Nephron progenitor cell (in vitro differentiated cells): ENCODE results near the gene SEC22C.

Experiments
- DNase-seq: peaks from one replicate; pipeline ENCODE4 v3.0.0; 2021
- H3K27ac Mint-ChIP-seq: 2 replicates; pipeline ENCODE4 v1.8.0; 2021; ENCODE audit warnings: mild to moderate bottlenecking, moderate library complexity, mixed read lengths
- H3K27me3 Mint-ChIP-seq: 2 replicates; pipeline ENCODE4 v1.8.0; 2021; ENCODE audit warnings: mild to moderate bottlenecking, low read depth, mixed read lengths; ENCODE audit not compliant: poor library complexity
- H3K36me3 Mint-ChIP-seq: 2 replicates; pipeline ENCODE4 v1.8.0; 2021; ENCODE audit warnings: low read depth, mixed read lengths
- H3K4me1 Mint-ChIP-seq: 2 replicates; pipeline ENCODE4 v1.8.0; 2021; ENCODE audit warnings: mixed read lengths
- H3K4me3 Mint-ChIP-seq: 2 replicates; pipeline ENCODE4 v1.8.0; 2021; ENCODE audit warnings: mild to moderate bottlenecking, moderate library complexity, mixed read lengths
- H3K9me3 Mint-ChIP-seq: 2 replicates; pipeline ENCODE4 v1.8.0; 2021; ENCODE audit warnings: mild to moderate bottlenecking, moderate library complexity, mixed read lengths
- TF ChIP-seq, protein P1 (sequence below): fragments of 200-600 bp; sonication (generic); IDR thresholded peaks from 2 replicates; pipeline ENCODE4 v1.5.0; 2021; ENCODE audit warnings: antibody characterized with exemption

The SEC22C gene

DNA sequence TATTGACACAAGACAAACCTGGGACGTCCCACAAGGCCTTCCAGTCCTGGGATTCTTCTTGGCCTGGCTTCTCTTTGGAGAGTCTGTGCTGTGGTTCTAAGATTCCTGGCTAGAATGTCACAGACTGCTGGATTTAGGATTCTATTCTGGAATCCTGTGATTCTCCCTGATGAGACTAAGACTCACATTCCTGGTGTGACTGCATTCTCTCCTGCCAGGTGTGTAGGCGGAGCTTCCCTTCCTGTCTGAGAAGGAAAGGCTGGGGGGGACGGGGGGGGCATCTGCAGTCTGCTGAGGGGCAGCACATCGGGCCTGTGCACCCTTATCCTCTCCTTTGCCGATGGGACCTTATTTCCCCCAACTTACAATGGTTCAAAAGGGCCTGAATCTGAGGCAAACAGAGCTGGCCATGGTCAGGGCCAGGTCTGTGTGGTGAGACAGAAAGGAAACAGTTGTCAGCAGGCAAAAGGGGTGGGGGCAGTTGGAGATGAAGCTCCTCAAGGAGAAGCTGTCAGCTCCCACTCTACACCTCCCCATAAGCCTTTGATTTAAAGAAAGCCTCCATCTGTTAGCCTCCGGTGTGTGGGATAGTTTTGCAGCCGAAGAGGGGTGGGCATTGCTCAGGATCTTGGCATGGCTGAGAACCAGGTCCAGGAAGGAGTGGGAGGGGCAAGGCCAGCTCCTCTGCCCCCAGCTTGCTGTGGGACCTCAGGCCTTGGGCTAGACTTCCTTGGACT lies 48.4 kb downstream of the SEC22C start:
- Mint-ChIP-seq H3K4me1 (no peaks in the 10 kb centered on the region), H3K4me3 (no peak overlapping the region), H3K27me3 (peaks cover 22% of the 10 kb centered on the region), H3K27ac (no peak overlapping the region), H3K36me3 (no peaks in the 10 kb centered on the region), H3K9me3 (no peaks in the 10 kb centered on the region)
- no peak for DNase-seq
- TF ChIP-seq, protein P1, sequence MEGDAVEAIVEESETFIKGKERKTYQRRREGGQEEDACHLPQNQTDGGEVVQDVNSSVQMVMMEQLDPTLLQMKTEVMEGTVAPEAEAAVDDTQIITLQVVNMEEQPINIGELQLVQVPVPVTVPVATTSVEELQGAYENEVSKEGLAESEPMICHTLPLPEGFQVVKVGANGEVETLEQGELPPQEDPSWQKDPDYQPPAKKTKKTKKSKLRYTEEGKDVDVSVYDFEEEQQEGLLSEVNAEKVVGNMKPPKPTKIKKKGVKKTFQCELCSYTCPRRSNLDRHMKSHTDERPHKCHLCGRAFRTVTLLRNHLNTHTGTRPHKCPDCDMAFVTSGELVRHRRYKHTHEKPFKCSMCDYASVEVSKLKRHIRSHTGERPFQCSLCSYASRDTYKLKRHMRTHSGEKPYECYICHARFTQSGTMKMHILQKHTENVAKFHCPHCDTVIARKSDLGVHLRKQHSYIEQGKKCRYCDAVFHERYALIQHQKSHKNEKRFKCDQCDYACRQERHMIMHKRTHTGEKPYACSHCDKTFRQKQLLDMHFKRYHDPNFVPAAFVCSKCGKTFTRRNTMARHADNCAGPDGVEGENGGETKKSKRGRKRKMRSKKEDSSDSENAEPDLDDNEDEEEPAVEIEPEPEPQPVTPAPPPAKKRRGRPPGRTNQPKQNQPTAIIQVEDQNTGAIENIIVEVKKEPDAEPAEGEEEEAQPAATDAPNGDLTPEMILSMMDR = no peak

DNA sequence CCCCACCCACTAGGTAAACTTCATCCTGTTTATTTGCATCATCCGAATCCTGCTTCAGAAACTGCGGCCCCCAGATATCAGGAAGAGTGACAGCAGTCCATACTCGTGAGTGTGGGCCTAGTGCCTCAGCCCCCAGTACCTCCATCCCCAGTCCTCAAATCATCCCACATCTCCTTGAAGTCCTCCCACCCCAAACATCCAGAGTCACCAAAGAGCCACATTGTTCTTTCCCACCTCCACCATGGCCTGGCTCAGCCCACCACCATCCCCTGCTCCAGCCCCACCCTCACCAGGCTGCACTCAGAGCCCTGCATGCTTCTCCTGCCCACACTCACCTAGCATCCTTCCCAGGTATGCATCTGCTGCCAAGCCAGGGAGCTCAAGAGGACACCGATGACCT lies 49.5 kb downstream of the SEC22C start:
- H3K4me3 Mint-ChIP-seq = no peak overlapping the region
- H3K27ac Mint-ChIP-seq = no peak overlapping the region
- peaks cover under 1% of the 10 kb centered on the region for H3K4me1 Mint-ChIP-seq
- DNase-seq = no peak
- no peaks in the 10 kb centered on the region for H3K36me3 Mint-ChIP-seq
- no peaks in the 10 kb centered on the region for H3K9me3 Mint-ChIP-seq
- TF ChIP-seq, protein P1 = no peak
- peaks cover 22% of the 10 kb centered on the region for H3K27me3 Mint-ChIP-seq

GRCh38 chr3:42531470-42531869 lies 50.3 kb downstream of the SEC22C start:
- Mint-ChIP-seq H3K4me1 (peaks cover 8% of the 10 kb centered on the region), H3K9me3 (no peaks in the 10 kb centered on the region), H3K36me3 (no peaks in the 10 kb centered on the region), H3K27me3 (peaks cover 22% of the 10 kb centered on the region), H3K27ac (no peak overlapping the region), H3K4me3 (no peak overlapping the region)
- TF ChIP-seq, protein P1 = no peak
- DNase-seq = no peak

DNA sequence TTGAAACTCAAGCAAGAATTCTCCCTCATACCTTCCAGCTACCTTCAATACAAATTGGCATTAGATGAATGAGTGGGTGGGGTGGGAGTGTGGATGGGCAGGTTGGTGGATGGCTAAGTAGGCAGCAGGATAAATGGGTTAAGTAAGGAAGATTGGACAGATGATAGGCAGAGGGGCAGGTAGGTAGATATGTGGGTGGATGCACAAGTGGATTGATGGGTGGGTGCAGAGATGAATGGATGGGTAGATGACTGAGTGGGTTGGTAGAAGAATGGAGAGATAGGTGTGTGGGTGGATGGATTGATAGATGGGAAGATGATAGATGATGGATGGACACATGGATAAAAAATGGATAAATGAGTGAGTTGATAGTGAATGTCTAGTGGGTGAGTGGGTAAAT lies 51.7 kb downstream of the SEC22C start:
- no peak for DNase-seq
- TF ChIP-seq, protein P1 = no peak
- Mint-ChIP-seq H3K36me3 (no peaks in the 10 kb centered on the region), H3K27me3 (peaks cover 22% of the 10 kb centered on the region), H3K4me3 (no peak overlapping the region), H3K4me1 (peaks cover 16% of the 10 kb centered on the region), H3K9me3 (no peaks in the 10 kb centered on the region), H3K27ac (no peak overlapping the region)

DNA sequence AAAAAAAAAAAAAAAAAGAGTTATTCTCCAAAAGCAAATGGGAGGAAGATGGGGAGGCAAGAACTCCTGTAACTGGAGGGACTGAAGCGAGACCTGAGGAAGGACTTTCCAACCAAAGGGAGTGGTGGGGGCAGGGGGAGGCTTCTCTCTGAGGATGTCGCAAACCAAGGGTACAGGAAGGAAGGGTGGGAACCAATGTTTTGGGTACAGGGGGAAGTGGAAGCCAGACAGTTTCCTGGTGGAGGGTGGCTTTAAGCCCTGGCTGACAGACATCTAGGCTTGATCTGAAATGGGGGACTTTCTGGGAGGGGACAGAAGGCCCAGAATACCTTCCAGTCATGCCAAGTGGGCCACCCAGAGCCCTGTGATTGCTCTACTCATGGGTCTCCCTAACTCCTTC lies 52.3 kb downstream of the SEC22C start:
- TF ChIP-seq, protein P1 = no peak
- Mint-ChIP-seq H3K27ac (no peak overlapping the region), H3K4me1 (peaks cover 19% of the 10 kb centered on the region), H3K4me3 (no peak overlapping the region), H3K9me3 (no peaks in the 10 kb centered on the region), H3K36me3 (no peaks in the 10 kb centered on the region), H3K27me3 (peaks cover 22% of the 10 kb centered on the region)
- DNase-seq = no peak

DNA sequence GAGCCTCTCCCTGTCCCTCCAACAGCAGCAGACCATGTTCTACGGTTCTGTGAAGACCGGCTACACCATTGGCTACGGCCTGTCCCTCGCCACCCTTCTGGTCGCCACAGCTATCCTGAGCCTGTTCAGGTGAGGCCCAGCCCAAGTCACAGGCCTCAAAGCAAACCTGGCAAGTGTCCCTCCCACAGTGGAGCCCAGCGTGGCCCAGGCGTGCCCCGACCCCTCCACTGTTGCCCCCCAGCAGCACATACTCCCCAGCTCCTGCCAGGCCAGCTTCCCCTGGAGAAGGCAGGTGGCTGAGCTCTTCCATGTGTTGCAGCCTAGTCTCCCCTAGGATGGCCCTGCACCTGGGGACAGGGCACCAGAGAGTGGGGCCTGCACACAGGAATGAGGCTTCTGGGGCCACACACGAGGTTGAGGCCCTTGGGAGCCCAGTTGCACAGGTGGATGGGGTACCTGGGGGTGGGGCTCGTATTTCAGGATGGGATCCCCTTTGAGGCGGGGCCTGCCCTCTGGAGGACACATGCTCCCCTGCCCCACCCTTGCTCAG lies 54.3 kb downstream of the SEC22C start:
- no peaks in the 10 kb centered on the region for H3K9me3 Mint-ChIP-seq

More for the DNA sequence above, 54.3 kb downstream of the SEC22C start:
- TF ChIP-seq, protein P1 = no peak
- peaks cover 19% of the 10 kb centered on the region for H3K4me1 Mint-ChIP-seq
- H3K27ac Mint-ChIP-seq = no peak overlapping the region
- DNase-seq = no peak
- no peak overlapping the region for H3K4me3 Mint-ChIP-seq
- peaks cover 14% of the 10 kb centered on the region for H3K27me3 Mint-ChIP-seq
- no peaks in the 10 kb centered on the region for H3K36me3 Mint-ChIP-seq
